GM12875 (cell line): Measurements from ENCODE around the gene RIN3.

Experiments
- H3K4me3 ChIP-seq: one replicate; pipeline ENCODE4 v1.5.1; 2011; ENCODE audit warnings: low read depth, low read length, control low read depth
- TF ChIP-seq, protein P1 (sequence below): IDR thresholded peaks from 2 replicates; pipeline ENCODE4 v1.5.1; 2011; ENCODE audit warnings: low read depth, mild to moderate bottlenecking, control low read depth, inconsistent platforms, low read length, moderate library complexity, borderline replicate concordance; ENCODE audit not compliant: insufficient read depth

The RIN3 gene

GRCh38 chr14:92575748-92576303, 62.2 kb downstream of the RIN3 start:
- H3K4me3 ChIP-seq = no peak overlapping the region
- TF ChIP-seq, protein P1, sequence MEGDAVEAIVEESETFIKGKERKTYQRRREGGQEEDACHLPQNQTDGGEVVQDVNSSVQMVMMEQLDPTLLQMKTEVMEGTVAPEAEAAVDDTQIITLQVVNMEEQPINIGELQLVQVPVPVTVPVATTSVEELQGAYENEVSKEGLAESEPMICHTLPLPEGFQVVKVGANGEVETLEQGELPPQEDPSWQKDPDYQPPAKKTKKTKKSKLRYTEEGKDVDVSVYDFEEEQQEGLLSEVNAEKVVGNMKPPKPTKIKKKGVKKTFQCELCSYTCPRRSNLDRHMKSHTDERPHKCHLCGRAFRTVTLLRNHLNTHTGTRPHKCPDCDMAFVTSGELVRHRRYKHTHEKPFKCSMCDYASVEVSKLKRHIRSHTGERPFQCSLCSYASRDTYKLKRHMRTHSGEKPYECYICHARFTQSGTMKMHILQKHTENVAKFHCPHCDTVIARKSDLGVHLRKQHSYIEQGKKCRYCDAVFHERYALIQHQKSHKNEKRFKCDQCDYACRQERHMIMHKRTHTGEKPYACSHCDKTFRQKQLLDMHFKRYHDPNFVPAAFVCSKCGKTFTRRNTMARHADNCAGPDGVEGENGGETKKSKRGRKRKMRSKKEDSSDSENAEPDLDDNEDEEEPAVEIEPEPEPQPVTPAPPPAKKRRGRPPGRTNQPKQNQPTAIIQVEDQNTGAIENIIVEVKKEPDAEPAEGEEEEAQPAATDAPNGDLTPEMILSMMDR = no peak

DNA sequence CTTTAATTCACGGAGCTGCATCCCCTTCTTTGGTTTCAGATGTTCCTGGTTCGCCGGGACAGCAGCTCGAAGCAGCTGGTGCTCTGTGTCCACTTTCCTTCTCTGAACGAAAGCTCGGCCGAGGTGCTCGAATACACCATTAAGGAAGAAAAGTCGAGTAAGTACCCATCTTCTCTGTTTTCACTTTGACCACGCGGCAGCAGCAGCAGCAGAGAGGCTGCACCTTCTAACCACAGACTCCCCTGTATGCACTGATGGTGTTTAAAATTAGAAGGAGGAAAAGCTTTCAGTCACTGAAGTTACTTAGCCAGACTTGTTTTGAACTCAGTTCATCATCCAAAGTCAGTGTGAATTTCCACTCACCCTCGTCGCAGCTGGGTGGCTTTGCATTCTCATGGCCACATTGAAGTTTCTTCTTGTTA, 63.8 kb downstream of the RIN3 start:
- H3K4me3 ChIP-seq = peak overlapping the region; percentile 3
- TF ChIP-seq, protein P1 = no peak

- H3K4me3 ChIP-seq = no peak overlapping the region
- TF ChIP-seq, protein P1 = no peak
Measured at GRCh38 chr14:92578511-92578910, 64.9 kb downstream of the RIN3 start.

- TF ChIP-seq, protein P1 = no peak
- H3K4me3 ChIP-seq = no peak overlapping the region
Measured at GRCh38 chr14:92579244-92579936, 65.8 kb downstream of the RIN3 start.

- TF ChIP-seq, protein P1 = no peak
- H3K4me3 ChIP-seq = no peak overlapping the region
Measured at GRCh38 chr14:92581206-92581605, 67.6 kb downstream of the RIN3 start.

DNA sequence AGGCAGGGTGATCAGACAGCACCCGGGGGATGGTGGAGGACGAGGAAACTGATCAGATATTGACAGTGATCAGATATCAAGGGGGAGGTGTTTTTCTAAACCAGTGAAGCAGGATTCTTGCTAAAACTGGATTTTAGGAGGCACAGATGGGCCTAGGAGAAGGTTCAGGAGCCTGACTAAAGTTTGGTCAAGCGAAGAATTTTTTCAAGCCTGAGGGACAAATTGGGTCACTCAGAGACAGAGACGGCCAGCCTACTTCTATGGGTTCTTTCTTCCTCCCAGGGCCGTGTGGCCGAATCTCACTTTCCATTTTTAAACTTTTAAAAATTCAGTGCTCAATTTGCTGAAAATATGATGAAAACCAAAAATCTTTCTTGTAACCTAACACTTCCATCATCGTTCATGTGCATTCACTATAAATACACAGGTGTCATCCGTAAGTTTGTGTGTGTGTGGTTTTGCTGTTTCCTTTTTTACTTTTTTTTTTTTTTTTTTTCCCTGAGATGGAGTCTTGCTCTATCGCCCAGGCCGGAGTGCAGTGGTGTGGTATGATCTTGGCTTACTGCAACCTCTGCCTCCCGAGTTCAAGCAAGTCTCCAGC, 68.5 kb downstream of the RIN3 start:
- TF ChIP-seq, protein P1 = no peak
- no peak overlapping the region for H3K4me3 ChIP-seq
